Cortex of kidney (tissue), 1 donor: ENCODE data around the gene APOH.

Source experiments
- DNase-seq: peaks from one replicate; lab custom pipeline; 2025; lab: John Stamatoyannopoulos, UW

Gene APOH

DNA sequence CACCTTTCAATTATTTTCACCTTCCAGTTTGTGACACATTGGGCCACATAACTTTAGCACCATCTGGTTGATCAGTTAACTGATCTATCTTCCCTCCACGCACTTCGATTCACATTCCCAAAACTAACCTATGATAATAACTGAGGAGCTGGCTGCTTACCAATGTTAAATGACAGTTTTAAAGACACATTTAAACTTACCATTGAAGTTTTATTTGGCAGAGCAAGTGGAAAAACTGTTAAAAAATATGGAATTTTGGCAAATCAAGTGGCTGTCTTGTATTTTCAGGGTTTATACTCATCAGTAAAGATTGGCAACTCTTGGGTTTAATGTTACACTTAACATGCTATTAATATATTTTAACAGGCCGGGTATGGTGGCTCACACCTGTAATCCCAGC, 5.4 kb upstream of the APOH start:
- no peak for DNase-seq

DNA sequence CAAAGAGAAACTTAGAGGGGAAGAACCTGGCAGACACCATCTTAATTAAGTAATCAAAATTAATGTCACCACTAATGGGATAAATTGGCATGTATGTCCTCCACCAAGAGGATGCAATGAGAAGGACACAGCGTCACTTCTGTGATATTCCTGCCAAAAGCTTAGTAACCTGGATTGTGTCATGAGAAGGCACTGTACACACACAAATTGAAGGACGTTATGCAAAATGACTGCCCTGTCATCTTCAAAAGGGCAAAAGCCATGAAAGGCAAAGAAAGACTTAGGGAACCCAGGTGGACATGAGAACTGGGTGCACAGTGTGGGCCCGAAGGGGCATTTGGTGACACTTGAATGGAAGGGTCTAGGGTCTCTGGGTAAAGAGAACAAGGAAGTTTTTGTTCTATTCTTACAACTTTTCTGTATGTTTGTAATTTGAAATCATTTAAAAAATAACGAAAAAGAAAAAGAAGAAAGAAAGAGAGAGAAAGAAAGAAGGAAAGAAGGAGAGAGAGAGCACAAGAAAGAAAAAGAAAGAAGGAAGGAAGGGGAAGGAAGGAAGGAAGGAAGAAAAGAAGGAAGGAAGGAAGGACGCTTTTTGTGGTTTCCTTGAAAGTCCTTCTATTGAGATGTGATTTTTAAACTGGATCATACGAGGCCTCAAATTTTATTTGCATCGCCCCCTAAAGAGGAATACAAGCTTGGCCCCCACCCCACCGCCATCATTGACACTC, 4.0 kb upstream of the APOH start:
- no peak for DNase-seq

DNA sequence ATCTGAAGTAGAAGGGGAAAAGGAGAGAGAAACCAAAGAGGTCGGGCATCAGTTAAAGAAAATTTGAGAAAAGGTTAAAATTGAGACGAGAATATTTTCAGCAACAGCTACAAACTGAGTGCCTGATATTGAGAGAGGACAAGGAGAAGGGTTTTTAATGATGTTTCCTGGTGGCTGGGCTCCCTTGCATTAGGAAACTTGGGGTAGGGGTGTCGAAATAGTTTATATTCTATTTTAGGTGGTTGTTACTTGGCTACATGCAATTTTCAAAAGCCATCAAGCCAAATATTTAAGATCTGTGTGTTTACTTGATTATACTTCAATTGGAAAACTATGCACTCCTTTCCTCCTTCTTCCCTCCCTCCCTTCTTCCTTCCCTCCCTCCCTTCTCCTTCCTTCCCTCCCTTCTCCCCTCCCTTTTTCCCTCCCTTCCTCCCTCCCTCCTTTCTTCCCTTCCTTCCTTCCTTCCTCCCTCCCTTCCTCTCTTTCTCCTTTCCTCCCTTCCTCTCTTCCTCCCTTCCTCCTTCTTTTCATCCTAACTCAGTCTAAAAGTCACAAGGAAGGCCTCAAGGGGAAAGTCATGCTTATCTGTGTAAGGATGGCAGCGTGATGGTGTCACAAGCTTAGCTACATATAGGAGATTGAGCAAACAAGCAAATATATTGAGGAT, 1.8 kb upstream of the APOH start:
- DNase-seq, result no peak

GRCh38 chr17:66229783-66230538, 746 bp upstream of the APOH start:
- DNase-seq, result no peak

GRCh38 chr17:66227212-66228045, 1.8 kb downstream of the APOH start:
- no peak for DNase-seq

GRCh38 chr17:66222798-66223350, 6.3 kb downstream of the APOH start:
- no peak for DNase-seq

- DNase-seq, result no peak
These were observed 7.3 kb downstream of the APOH start for GRCh38 chr17:66221755-66222530.

- DNase-seq, result no peak
These were observed 7.9 kb downstream of the APOH start for GRCh38 chr17:66221343-66221742.

DNA sequence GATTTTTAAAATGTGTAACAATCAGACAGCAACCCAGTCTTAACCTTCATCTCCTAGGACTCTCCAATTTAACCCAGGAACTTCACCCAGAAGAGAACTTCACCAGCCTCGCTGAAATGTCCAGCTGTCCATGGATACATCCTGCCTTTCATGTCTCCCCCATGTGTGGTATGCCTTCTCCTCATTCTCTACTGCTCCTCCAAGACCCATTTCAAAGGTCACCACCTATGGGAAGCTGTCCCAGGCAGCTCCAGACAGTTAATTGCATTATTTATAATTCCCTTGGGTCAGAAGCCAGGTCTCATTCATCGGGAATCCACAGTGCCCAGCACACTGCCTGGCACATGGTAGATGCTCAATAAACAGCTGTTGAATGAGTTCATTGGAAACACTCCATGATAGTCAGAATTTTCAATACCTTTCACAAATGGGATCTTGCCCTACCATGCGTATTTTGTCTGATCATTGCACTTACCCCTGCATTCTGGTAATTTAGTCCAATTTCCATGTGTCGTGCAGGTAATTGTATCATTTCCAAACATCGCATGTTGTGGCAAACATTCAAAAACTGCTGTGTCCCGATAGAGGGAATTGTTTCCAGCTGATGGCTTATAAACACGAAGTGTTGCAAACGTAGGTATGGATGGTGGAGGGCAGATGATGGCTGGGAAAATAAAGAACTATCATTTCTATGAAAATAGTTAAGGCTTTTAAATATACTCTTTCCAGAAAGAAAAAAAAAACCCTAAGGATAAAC, 9.0 kb downstream of the APOH start:
- DNase-seq, result no peak

DNA sequence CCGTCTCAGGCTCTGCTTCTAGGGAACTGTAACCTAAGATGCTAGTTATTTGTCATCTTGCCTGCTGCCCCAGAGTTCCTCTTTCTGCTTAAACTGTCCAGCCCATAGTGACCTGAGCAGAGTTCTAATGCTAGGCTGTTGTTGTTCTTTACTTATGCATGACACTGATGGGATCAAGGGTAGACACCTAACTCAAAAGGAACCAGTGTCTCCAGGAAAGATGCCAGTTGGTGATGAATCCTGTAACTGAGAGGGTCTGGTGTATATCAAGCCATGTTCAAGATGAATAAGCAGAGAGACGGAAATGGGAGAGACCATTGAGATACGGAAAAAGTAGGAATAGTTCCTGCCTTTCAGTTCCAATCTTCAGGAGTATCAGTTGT, 13.7 kb downstream of the APOH start:
- DNase-seq, result no peak

DNA sequence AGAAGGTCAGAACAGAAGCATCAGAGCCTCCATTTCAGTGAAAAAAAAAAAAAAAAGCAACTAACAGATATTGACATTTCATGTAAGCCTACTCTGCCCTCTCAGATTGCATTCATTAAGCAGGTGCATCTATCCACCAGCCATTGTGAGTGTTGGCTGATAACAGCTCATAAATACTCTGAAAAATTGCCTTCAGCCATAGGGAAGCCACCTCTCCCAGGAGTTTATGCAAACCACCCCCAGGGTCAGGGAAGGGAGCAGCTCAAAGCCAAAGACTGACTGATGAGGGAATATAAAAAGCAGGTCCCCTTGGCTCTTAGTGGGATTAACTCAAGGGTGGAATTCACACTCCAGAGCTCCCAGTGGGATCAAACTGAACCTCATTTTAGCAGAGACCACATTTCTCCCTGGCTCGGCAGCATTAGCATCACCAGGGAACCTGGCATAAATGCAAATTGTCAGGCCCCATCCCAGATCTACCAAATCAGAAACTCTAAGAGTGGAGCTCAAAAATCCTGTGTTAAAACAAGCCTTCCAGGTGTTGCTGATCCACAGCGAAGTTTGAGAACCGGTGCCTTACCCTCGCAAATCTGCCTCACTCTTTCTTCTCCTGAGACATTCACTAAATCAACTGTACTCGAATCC, 14.2 kb downstream of the APOH start:
- DNase-seq, result no peak

GRCh38 chr17:66211047-66211810, 18.0 kb downstream of the APOH start:
- DNase-seq, result no peak

DNA sequence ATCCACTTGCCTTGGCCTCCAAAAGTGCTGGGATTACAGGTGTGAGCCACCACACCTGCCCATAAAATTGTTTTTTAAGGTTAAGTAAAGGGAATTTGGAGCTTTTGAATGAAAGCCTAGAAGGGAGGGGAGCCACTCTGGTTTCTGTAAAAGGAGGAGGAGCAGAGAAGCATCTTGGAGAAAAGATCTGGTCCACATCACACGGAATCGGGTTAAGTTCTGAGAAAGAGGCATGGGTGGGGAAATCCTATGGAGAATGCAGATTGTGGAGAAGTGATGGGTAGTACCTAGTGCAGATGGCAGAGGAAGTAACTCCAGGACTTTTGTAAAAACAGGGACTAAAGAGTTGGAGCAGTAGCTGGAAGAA, 19.0 kb downstream of the APOH start:
- DNase-seq, result no peak

- DNase-seq, result no peak
These were observed 21.3 kb downstream of the APOH start for GRCh38 chr17:66207936-66208335.

DNA sequence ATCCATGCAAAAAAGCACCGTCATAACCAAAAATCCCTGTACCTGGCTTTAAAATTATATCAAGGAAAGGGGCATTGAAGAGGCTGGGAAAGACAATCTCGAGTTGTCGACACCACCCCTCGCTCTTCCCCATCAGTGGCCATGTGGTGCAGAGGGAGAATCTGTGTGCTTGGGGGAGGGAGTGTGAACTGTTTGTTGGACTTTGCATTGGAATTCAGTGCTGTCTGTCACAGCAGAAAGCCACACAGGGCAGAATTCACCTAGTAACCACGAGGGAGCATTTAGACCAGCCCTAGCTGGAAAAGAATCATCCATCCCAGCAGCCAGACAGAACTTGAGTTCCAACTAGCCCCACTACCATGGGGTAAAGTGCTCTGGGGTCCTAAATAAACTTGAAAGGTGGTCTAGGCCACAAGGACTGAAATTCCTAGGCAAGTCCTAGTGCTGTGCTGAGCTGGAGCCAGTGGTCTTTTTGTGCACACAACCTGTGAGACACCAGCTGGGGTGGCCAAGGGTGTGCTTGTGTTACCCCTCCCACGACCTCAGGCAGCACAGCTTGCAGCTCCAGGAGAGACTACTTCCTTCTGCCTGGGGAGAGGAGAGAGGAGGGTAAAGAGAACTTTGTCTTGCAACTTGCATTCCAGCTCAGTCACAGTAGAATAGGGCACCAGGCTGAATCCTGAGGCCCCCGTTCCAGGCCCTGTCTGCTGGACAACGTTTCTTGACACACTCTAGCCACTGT, 25.8 kb downstream of the APOH start:
- DNase-seq, result no peak

GRCh38 chr17:66200685-66201092, 28.5 kb downstream of the APOH start:
- DNase-seq, result no peak

GRCh38 chr17:66198242-66198641, 31.0 kb downstream of the APOH start:
- DNase-seq, result no peak

- no peak for DNase-seq
These were observed 36.9 kb downstream of the APOH start for GRCh38 chr17:66192378-66192687.
